C4-2B (cell line): Measurements from ENCODE around the gene OSGIN1.

Experiments used
- ZFX ChIP-seq: fragments of 450-650 bp; IDR thresholded peaks from 2 replicates; pipeline ENCODE4 v1.6.1; 2017
- TF ChIP-seq, protein P1 (sequence below): fragments of 450-650 bp; conservative IDR thresholded peaks from 2 replicates; pipeline ENCODE4 v1.5.1; 2017; ENCODE audit warnings: mild to moderate bottlenecking

GRCh38 chr16:83973077-83973476, 20.0 kb downstream of the OSGIN1 start:
- TF ChIP-seq, protein P1, sequence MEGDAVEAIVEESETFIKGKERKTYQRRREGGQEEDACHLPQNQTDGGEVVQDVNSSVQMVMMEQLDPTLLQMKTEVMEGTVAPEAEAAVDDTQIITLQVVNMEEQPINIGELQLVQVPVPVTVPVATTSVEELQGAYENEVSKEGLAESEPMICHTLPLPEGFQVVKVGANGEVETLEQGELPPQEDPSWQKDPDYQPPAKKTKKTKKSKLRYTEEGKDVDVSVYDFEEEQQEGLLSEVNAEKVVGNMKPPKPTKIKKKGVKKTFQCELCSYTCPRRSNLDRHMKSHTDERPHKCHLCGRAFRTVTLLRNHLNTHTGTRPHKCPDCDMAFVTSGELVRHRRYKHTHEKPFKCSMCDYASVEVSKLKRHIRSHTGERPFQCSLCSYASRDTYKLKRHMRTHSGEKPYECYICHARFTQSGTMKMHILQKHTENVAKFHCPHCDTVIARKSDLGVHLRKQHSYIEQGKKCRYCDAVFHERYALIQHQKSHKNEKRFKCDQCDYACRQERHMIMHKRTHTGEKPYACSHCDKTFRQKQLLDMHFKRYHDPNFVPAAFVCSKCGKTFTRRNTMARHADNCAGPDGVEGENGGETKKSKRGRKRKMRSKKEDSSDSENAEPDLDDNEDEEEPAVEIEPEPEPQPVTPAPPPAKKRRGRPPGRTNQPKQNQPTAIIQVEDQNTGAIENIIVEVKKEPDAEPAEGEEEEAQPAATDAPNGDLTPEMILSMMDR = no peak
- no peak for TF ChIP-seq ZFX
